Ecto neural progenitor cell (in vitro differentiated cells): ENCODE results near the gene DDX27.
A peak's percentile ranks its signal among the peaks of the same experiment; 100 is the strongest.

Experiments
- DNase-seq: peaks from one replicate; pipeline ENCODE4 v3.0.0-alpha.2; 2018; ENCODE audit warnings: low spot score

Gene DDX27

GRCh38 chr20:49248879-49249665, 29.9 kb downstream of the DDX27 start:
- no peak for DNase-seq

GRCh38 chr20:49252556-49253350, 33.5 kb downstream of the DDX27 start:
- no peak for DNase-seq

GRCh38 chr20:49256261-49256660, 37.0 kb downstream of the DDX27 start:
- no peak for DNase-seq

GRCh38 chr20:49259284-49259683, 40.1 kb downstream of the DDX27 start:
- no peak for DNase-seq

- DNase-seq = no peak
These were observed 40.6 kb downstream of the DDX27 start for GRCh38 chr20:49259799-49260198.

- no peak for DNase-seq
These were observed 41.0 kb downstream of the DDX27 start for GRCh38 chr20:49260218-49260617.

GRCh38 chr20:49261173-49261572, 42.0 kb downstream of the DDX27 start:
- no peak for DNase-seq

- DNase-seq = no peak
These were observed 43.2 kb downstream of the DDX27 start for GRCh38 chr20:49262444-49262843.

- DNase-seq = no peak
These were observed 48.1 kb downstream of the DDX27 start for GRCh38 chr20:49267327-49267726.

GRCh38 chr20:49268600-49269365, 49.6 kb downstream of the DDX27 start:
- DNase-seq = no peak

GRCh38 chr20:49270177-49270576, 51.0 kb downstream of the DDX27 start:
- no peak for DNase-seq

GRCh38 chr20:49270736-49271135, 51.5 kb downstream of the DDX27 start:
- no peak for DNase-seq

GRCh38 chr20:49272654-49273053, 53.4 kb downstream of the DDX27 start:
- DNase-seq = no peak

- no peak for DNase-seq
These were observed 54.6 kb downstream of the DDX27 start for GRCh38 chr20:49273696-49274277.

- no peak for DNase-seq
These were observed 56.0 kb downstream of the DDX27 start for GRCh38 chr20:49275216-49275615.

GRCh38 chr20:49275636-49276035, 56.4 kb downstream of the DDX27 start:
- no peak for DNase-seq

GRCh38 chr20:49276161-49276960, 57.1 kb downstream of the DDX27 start:
- DNase-seq = no peak

GRCh38 chr20:49276961-49277785, 58.0 kb downstream of the DDX27 start:
- DNase-seq = peak; percentile 62

- DNase-seq = no peak
These were observed 58.5 kb downstream of the DDX27 start for GRCh38 chr20:49277786-49278035.

GRCh38 chr20:49278036-49278817, 59.0 kb downstream of the DDX27 start, which contains the start of gene ZNFX1:
Gene ZNFX1, minus strand, starts transcription at chr20:49278057. Its CDS starts 2,218 bp downstream, at chr20:49275839.
- DNase-seq = peak; percentile 99
